ENCODE data around the gene TEX101.

Gene TEX101

GRCh38 chr19:43462383-43462782, 47.7 kb downstream of the TEX101 start:
- no peak for TF ChIP-seq CTCF (IDR thresholded peaks at IDR 0.05; ENCODE audit: insufficient read depth, low read depth, low read length, missing control alignments)

GRCh38 chr19:43462785-43463380, 48.2 kb downstream of the TEX101 start:
- DNase-seq (ENCODE audit: low read depth), result no peak
- TF ChIP-seq CTCF (IDR thresholded peaks at IDR 0.05; ENCODE audit: insufficient read depth, low read depth, low read length, missing control alignments), result no peak
- peak overlapping the region; percentile 25 for H3K4me3 ChIP-seq (ENCODE audit: low read depth, low read length)

More at GRCh38 chr19:43462383-43462782, 47.7 kb downstream of the TEX101 start:
- DNase-seq (ENCODE audit: low read depth), result no peak
- no peak overlapping the region for H3K4me3 ChIP-seq (ENCODE audit: low read depth, low read length)

GRCh38 chr19:43463381-43464133, 48.9 kb downstream of the TEX101 start:
- peak; percentile 97 for DNase-seq (ENCODE audit: low read depth)
- H3K4me3 ChIP-seq (ENCODE audit: low read depth, low read length), result peak overlapping the region; percentile 73
- no peak for TF ChIP-seq CTCF (IDR thresholded peaks at IDR 0.05; ENCODE audit: insufficient read depth, low read depth, low read length, missing control alignments)

GRCh38 chr19:43464134-43464775, 49.6 kb downstream of the TEX101 start:
- peak overlapping the region; percentile 73 for H3K4me3 ChIP-seq (ENCODE audit: low read depth, low read length)
- DNase-seq (ENCODE audit: low read depth), result no peak
- TF ChIP-seq CTCF (IDR thresholded peaks at IDR 0.05; ENCODE audit: insufficient read depth, low read depth, low read length, missing control alignments), result no peak

GRCh38 chr19:43465468-43466120, 50.9 kb downstream of the TEX101 start, which contains the start of gene LYPD3:
TSS of gene LYPD3 (minus strand) at chr19:43465608. CDS start at chr19:43465571, 37 bp downstream.
- H3K4me3 ChIP-seq (ENCODE audit: low read depth, low read length), result peak within 1 kb of the TSS; percentile 73
- DNase-seq (ENCODE audit: low read depth), result no peak
- TF ChIP-seq CTCF (IDR thresholded peaks at IDR 0.05; ENCODE audit: insufficient read depth, low read depth, low read length, missing control alignments), result no peak

GRCh38 chr19:43466793-43467192, 52.1 kb downstream of the TEX101 start:
- no peak overlapping the region for H3K4me3 ChIP-seq (ENCODE audit: low read depth, low read length)
- DNase-seq (ENCODE audit: low read depth), result no peak
- no peak for TF ChIP-seq CTCF (IDR thresholded peaks at IDR 0.05; ENCODE audit: insufficient read depth, low read depth, low read length, missing control alignments)
